DMS 273 (cell line): ENCODE measurements around the gene POTEG.
"Not testable (repeated sequence)": the region's sequence is repeated elsewhere in the genome, so short reads cannot be mapped to it uniquely, and the experiment has no call there.

ENCODE experiments used
- DNase-seq: peaks from one replicate; lab custom pipeline; 2025; ENCODE audit not compliant: unreplicated experiment; lab: John Stamatoyannopoulos, UW

POTEG gene

DNA sequence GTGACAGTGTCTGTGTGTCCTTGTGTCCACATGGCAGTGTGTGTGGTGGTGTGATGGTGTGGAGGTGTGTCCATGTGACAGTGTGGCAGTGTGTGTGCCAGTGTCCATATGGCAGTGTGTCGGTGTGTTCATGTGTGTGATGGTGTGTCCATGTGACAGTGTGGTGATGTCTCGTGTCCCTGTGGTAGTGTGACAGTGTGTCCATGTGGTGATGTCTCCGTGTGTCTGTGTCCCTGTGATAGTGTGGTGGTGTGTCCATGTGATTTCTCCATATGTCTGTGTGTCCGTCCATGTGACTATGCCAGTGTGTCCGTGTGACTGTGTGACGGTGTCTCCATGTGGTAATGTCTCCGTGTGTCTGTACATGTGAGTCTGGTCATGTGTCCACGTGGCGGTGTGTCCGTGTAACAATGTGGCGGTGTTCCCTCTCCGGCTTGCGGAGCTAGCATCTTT, 59.7 kb downstream of the POTEG start:
- DNase-seq: not testable (repeated sequence)

DNA sequence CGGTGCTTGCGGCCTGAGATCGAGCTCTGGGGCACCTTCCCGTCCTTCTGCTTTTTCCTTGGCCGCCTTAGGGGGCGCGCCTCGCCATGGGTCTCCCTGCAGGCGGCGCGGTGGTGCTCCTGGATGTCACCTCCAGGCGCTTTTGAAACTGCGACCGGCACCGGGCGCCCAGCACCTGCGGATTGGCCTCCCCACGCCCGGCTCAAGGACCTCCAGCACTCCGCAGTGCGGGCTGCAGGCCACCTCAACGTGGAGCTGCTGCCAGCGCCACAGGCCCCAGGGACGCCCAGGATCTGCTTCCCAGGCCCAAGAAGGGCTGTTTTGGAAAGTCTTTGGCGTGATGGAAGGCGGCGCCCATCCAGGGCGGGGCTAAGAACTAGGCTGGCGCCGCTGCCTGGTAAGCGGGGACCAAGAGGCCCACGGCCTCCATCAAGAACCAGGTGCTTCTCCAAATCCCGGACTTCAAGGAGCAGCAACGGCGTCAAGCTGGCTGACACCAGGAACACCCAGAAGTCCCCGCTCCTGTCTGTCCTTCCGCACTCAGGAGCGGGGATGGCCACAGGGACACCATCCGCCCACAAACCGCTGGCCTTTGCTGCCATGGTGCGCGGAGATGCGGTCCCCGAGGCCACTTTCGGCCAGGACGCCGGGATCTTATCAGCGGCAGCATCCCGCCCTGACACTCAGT, 61.2 kb downstream of the POTEG start:
- DNase-seq: not testable (repeated sequence)

DNA sequence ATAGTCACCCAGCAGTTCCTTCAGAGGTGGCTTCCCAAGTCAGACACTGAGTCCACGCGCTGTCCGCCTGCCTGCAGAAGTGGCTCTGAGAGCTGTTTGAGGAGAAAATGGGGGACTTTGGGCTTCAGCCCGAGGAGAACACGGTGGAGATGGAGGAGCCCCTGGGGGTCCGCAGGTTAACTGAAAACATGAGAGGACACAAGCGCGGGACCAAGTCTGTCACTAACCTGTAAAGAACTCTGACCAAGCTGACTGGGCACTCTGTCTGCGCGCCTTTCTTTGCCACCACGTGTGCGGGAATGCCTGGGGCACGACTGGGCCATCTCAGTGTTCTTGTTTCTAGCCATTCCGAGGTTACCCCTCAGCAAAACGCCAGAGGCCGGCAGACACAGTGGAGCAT, 62.4 kb downstream of the POTEG start:
- not testable (repeated sequence) for DNase-seq

DNA sequence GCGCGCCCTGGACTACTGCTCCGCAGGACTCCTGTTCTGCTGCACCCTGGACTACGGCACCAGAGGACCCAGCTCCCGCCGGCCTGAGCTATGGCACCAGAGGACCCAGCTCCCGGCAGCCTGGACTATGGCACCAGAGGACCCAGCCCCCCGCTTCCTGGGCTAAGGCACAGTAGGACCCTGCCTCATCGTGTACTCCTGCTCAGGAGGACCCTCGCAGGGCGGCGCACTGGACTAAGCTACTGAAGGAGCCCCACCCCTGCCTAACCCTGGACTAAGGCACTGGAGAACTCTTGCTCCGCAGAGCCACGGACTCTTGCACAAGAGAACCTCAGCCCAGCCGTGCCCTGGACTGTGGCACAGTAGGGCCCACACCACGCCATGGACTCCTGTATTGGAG, 71.3 kb downstream of the POTEG start:
- DNase-seq: not testable (repeated sequence)

DNA sequence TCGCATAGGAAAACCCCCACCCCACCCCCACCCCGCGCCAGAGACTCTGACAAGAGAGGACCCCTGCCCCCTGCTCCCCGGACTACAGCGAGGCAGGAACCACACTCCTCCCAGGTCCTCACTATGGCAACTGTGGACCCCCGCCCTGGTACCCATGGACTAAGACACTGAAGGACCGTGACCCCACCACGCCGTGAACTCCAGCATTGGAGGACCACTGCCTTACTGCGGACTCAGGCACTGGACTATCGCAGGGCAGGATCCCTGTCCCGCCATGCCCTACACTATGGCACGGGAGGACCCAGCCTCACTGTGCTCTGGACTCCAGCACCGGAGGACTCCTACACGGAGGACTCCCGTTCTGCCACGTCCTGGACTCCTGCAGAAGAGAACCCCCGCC, 71.8 kb downstream of the POTEG start:
- DNase-seq: not testable (repeated sequence)

DNA sequence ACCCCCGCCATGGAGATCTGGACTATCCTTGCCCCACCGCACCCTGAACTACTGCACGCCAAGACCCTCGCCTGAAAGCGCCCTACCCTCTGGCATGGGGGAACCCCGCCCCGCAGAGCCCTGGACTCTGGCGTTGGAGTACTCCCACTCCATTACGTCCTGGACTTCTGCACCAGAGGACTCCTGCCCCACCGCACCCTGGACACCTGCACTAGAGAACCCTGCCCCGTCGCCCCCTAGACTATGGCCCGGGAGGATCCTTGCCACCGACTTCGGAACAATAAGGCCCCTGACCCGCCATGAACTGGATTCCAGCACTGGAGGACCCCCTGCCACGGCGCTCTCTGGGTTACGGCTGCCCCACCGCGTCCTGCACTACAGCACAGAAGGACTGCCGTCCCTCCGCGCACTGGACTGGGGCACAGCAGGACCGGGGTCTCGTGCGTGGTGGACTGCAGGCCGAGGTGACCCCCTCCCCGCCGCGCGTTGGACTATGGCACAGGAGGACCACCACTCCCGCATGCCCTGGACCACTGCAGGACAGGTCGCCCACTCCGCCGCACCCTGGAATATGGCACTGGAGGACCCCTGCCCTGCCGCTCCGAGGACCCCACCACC, 72.4 kb downstream of the POTEG start:
- not testable (repeated sequence) for DNase-seq

DNA sequence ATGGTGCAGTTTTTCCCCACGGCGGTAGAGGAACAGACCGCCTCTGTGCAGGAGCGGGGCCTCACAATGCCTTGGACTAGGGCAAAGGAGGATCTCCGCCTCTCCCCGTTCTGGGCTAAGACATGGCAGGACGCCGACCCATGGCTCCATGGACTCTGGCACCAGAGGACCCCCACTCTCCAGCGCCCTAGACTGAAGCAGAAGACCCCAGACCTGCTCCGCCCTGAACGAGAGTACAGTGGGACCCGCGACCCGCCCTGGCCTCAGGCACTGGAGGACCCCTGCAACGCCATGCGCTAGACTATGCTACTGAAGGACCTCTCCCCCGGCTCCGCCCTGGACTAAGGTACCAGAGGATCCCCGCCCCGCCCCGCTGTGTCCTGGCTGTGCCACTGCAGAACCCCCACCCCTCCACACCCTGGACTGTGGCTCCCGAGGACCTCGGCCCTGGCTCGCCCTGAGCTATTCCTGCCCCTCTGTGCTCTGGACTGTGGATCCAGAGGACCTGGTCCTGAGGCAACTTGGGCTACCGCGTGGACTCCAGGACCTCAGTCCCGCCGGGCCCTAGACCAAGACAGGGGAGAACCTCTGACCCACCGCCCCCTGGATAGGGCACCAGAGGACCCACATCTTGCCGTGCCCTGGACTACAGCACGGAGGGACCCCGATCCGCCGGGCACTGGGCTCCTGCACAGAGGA, 73.1 kb downstream of the POTEG start:
- DNase-seq: not testable (repeated sequence)
